ENCODE data around the gene BORCS6. TPM values are rescaled to one million over a fixed set of nuclear protein-coding genes. Genes with fewer than 3 reads are reported as not detected.

Gene BORCS6
- total and polyA plus RNA-seq, 2 experiments from 2014 or later = 1.8 to 7.1 TPM

GRCh38 chr17:8186787-8187516 is 3.0 kb downstream of the BORCS6 start:
- Histone ChIP-seq H4K20me1 (replicated peaks; ENCODE audit: insufficient read depth) (no peaks in the 10 kb centered on the region), H3K4me2 (peak overlapping the region; percentile 77), H3F3A (replicated peaks; ENCODE audit: low read depth) (peaks cover 15% of the 10 kb centered on the region), H3K9me2 (ENCODE audit: insufficient read depth) (no peaks in the 10 kb centered on the region), H3K27me3 (ENCODE audit: insufficient read depth) (peaks cover 13% of the 10 kb centered on the region), H3K4me1 (ENCODE audit: insufficient read depth) (peaks cover 9% of the 10 kb centered on the region), H3K79me2 (replicated peaks; ENCODE audit: insufficient read depth) (no peaks in the 10 kb centered on the region), H2AFZ (peak overlapping the region; percentile 98; the same call in 1 of the 2 replicates), H3K4me3 (peak overlapping the region; percentile 100), H3K27ac (ENCODE audit: low read depth) (no peak overlapping the region), H3K36me3 (ENCODE audit: insufficient read depth) (no peaks in the 10 kb centered on the region)
- Mint-ChIP-seq H3K9me3 (no peaks in the 10 kb centered on the region; the same call in 2 of the 3 replicates), H3K27ac (no peak overlapping the region), H3K27me3 (ENCODE audit: insufficient read depth, low read depth, poor library complexity) (peaks cover 21% of the 10 kb centered on the region), H3K4me3 (no peak overlapping the region), H3K4me1 (peaks cover 12% of the 10 kb centered on the region), H3K36me3 (ENCODE audit: low read depth) (no peaks in the 10 kb centered on the region; the same call in 2 of the 3 replicates)
- peak; percentile 94 for DNase-seq (ENCODE audit: low spot score)
- peak; percentile 15 for ATAC-seq
- TF ChIP-seq NANOG (IDR thresholded peaks at IDR 0.05; ENCODE audit: borderline replicate concordance) (no peak; the same call in 1 of the 2 replicates), ZNF331 (CRISPR knock-in tag; IDR thresholded peaks at IDR 0.05; ENCODE audit: low read depth) (no peak), ETS1 (IDR thresholded peaks at IDR 0.05) (peak; percentile 46; the same call in 1 of the 2 replicates), POLR2AphosphoS5 (IDR thresholded peaks at IDR 0.05; ENCODE audit: low read depth) (no peak), STAT1 (IDR thresholded peaks at IDR 0.05; ENCODE audit: unreplicated experiment) (no peak), EZH2 (IDR thresholded peaks at IDR 0.05; ENCODE audit: low read depth, unreplicated experiment) (no peak), JUNB (IDR thresholded peaks at IDR 0.05; ENCODE audit: unreplicated experiment) (no peak), CREB1 (CRISPR knock-in tag; IDR thresholded peaks at IDR 0.05; ENCODE audit: low read depth) (peak; percentile 47; the same call in 1 of the 2 replicates), ZNF114 (CRISPR knock-in tag; IDR thresholded peaks at IDR 0.05) (no peak), ZNF462 (CRISPR knock-in tag; IDR thresholded peaks at IDR 0.05) (no peak), REST (IDR thresholded peaks at IDR 0.05; ENCODE audit: unreplicated experiment) (peak; percentile 18), EZH2phosphoT487 (IDR thresholded peaks at IDR 0.05; ENCODE audit: unreplicated experiment) (no peak), CTCF (conservative IDR thresholded peaks at IDR 0.05; ENCODE audit: low read depth in 2 of 2) (peak in 1 of 2 experiments; percentile 36; a peak in 2 of 4 replicates)

Data from GM23338 (cell line).